ENCODE measurements around the gene NT5M.

The NT5M gene

GRCh38 chr17:17395885-17396284, 92.7 kb downstream of the NT5M start:
- DNase-seq, result no peak

Data from NCI-H2171 treated with DMSO at 0.1 percent for 48 hours (cell line).